IMR-90 (cell line): ENCODE data around the gene SEC16A. TPM values are rescaled to one million over a fixed set of nuclear protein-coding genes. Genes with fewer than 3 reads are reported as not detected.
"Not testable (repeated sequence)": the region's sequence is repeated elsewhere in the genome, so short reads cannot be mapped to it uniquely, and the experiment has no call there.

Source experiments
- ATAC-seq: fragments of 200-7000 bp; cut with Tn5 transposase; 2 replicates; pipeline ENCODE4 v1.9.1; 2020; ENCODE audit warnings: low read depth, mild to moderate bottlenecking, moderate library complexity
- BruUV-seq: library from RNA; stranded (reverse); fragments of 400-500 nt; replicated peaks from 2 replicates; lab custom pipeline; 2021; lab: Mats Ljungman, UMichigan
- CTCF ChIA-PET: fragments of 300-600 bp; formaldehyde crosslinking; extraction: SDS; loops from one replicate; lab custom pipeline; 2021; ENCODE audit warnings: antibody characterized with exemption; lab: Yijun Ruan, JAX
- POLR2A ChIA-PET: fragments of 300-600 bp; sonication (Branson Sonifier 250); formaldehyde crosslinking; loops from one replicate; lab custom pipeline; 2022; ENCODE audit warnings: antibody characterized with exemption; ENCODE audit not compliant: unreplicated experiment; lab: Charles Lee
- DNase-seq: peaks from one replicate; pipeline ENCODE4 v3.0.0; 2013
- H2AFZ ChIP-seq: replicated peaks from 2 replicates; pipeline ENCODE3; 2013; ENCODE audit warnings: low read length, mild to moderate bottlenecking; ENCODE audit not compliant: poor library complexity
- H2AK5ac ChIP-seq: 2 replicates; pipeline ENCODE4 v1.6.1; 2013; ENCODE audit warnings: low read depth, low read length, inconsistent platforms
- H2AK9ac ChIP-seq: replicated peaks from 2 replicates; pipeline ENCODE3; 2013; ENCODE audit warnings: mild to moderate bottlenecking, low read depth, low read length, moderate library complexity; ENCODE audit not compliant: poor library complexity
- H2BK120ac ChIP-seq: 2 replicates; pipeline ENCODE4 v1.6.1; 2013; ENCODE audit warnings: low read depth, low read length, inconsistent platforms
- H2BK15ac ChIP-seq: 3 replicates; pipeline ENCODE4 v1.6.1; 2013; ENCODE audit warnings: low read depth, low read length, inconsistent platforms
- H2BK20ac ChIP-seq: 2 replicates; pipeline ENCODE4 v1.6.1; 2013; ENCODE audit warnings: low read depth, mild to moderate bottlenecking, inconsistent platforms, low read length, moderate library complexity
- H2BK5ac ChIP-seq: 2 replicates; pipeline ENCODE4 v1.6.1; 2013; ENCODE audit warnings: mild to moderate bottlenecking, low read depth, low read length, inconsistent platforms; ENCODE audit not compliant: poor library complexity, severe bottlenecking
- H3K14ac ChIP-seq: replicated peaks from 2 replicates; pipeline ENCODE4 v1.6.1; 2013; ENCODE audit warnings: low read depth, low read length, inconsistent platforms
- H3K18ac ChIP-seq: 2 replicates; pipeline ENCODE4 v1.6.1; 2013; ENCODE audit warnings: low read depth, low read length, control low read depth
- H3K23ac ChIP-seq: 2 replicates; pipeline ENCODE4 v1.6.1; 2013; ENCODE audit warnings: low read depth, low read length, inconsistent platforms
- H3K27ac ChIP-seq: 2 replicates; pipeline ENCODE4 v1.5.1; 2013; ENCODE audit warnings: mild to moderate bottlenecking, control low read depth, low read length; ENCODE audit not compliant: insufficient read depth
- H3K27me3 ChIP-seq: 2 replicates; pipeline ENCODE4 v1.6.1; 2013; ENCODE audit warnings: low read length; ENCODE audit not compliant: control insufficient read depth, insufficient read depth
- H3K36me3 ChIP-seq: 2 replicates; pipeline ENCODE4 v1.6.1; 2013; ENCODE audit warnings: low read length, mixed read lengths; ENCODE audit not compliant: control insufficient read depth, insufficient read depth
- H3K4ac ChIP-seq: 2 replicates; pipeline ENCODE4 v1.6.1; 2013; ENCODE audit warnings: low read depth, low read length, inconsistent platforms
- H3K4me1 ChIP-seq: 2 replicates; pipeline ENCODE4 v1.6.1; 2013; ENCODE audit warnings: low read length, mixed read lengths; ENCODE audit not compliant: control insufficient read depth, insufficient read depth
- H3K4me2 ChIP-seq: 2 replicates; pipeline ENCODE4 v1.6.1; 2013; ENCODE audit warnings: low read depth, mild to moderate bottlenecking, control low read depth, low read length, moderate library complexity
- H3K4me3 ChIP-seq: 2 replicates; pipeline ENCODE4 v1.5.1; 2013; ENCODE audit warnings: low read depth, mild to moderate bottlenecking, control low read depth, low read length, moderate library complexity; ENCODE audit not compliant: insufficient read depth
- H3K56ac ChIP-seq: 2 replicates; pipeline ENCODE4 v1.6.1; 2013; ENCODE audit warnings: low read length, inconsistent platforms; ENCODE audit not compliant: insufficient read depth; ENCODE audit errors: extremely low read depth
- H3K79me1 ChIP-seq, 2 experiments: 2 replicates each; pipeline ENCODE4 v1.6.1; 2013; ENCODE audit warnings: low read length in 2 of 2, inconsistent platforms in 1 of 2, low read depth in 1 of 2
- H3K9ac ChIP-seq: 2 replicates; pipeline ENCODE4 v1.6.1; 2013; ENCODE audit warnings: low read depth, low read length, control low read depth
- H3K9me1 ChIP-seq: 2 replicates; pipeline ENCODE4 v1.6.1; 2013; ENCODE audit warnings: low read length, inconsistent platforms; ENCODE audit not compliant: insufficient read depth
- H3K9me3 ChIP-seq: 2 replicates; pipeline ENCODE4 v1.6.1; 2013; ENCODE audit warnings: low read length; ENCODE audit not compliant: control insufficient read depth, insufficient read depth
- H4K20me1 ChIP-seq: 2 replicates; pipeline ENCODE4 v1.6.1; 2013; ENCODE audit warnings: low read length, inconsistent platforms; ENCODE audit not compliant: insufficient read depth
- H4K5ac ChIP-seq: 2 replicates; pipeline ENCODE4 v1.6.1; 2013; ENCODE audit warnings: mild to moderate bottlenecking, low read depth, low read length, control low read depth
- H4K8ac ChIP-seq, 2 experiments: 2 replicates each; pipeline ENCODE4 v1.6.1; 2013; ENCODE audit warnings: low read depth in 2 of 2, low read length in 2 of 2, control low read depth in 1 of 2, inconsistent platforms in 1 of 2
- H4K91ac ChIP-seq: 2 replicates; pipeline ENCODE4 v1.6.1; 2013; ENCODE audit warnings: low read depth, low read length, inconsistent platforms; ENCODE audit not compliant: insufficient read depth
- WGBS, 2 experiments: methylation state at CpG; one replicate each; pipeline versions ENCODE4 v1.1.5 to v1.1.7; 2013; ENCODE audit warnings: missing lambda C conversion rate in 2 of 2; ENCODE audit not compliant: insufficient read length in 1 of 2; ENCODE audit errors: extremely low coverage in 2 of 2; 5-methylcytosine and 5-hydroxymethylcytosine counted together
- dilution Hi-C: fragments of 300-500 bp; cut with HindIII; formaldehyde crosslinking; loops from one replicate; pipeline ENCODE4 v1.14.3; 2018; ENCODE audit warnings: low sequenced_read_pairs; ENCODE audit not compliant: unreplicated experiment
- in situ Hi-C: fragments of 300-500 bp; cut with MboI; formaldehyde crosslinking; loops from 3 replicates; pipeline ENCODE4 v1.14.3; 2019; ENCODE audit warnings: low sequenced_read_pairs, inconsistent platforms, mixed read lengths
- intact Hi-C: fragments of 100-400 bp; cut with micrococcal nuclease; formaldehyde crosslinking; loops from 2 replicates; pipeline ENCODE4 v1.10.0; 2022
- polyA plus RNA-seq, 3 experiments: library from polyadenylated mRNA; depleted of rRNA; stranded (reverse); fragments of >200 nt; gene quantifications; 2 replicates each; pipeline ENCODE4 v1.2.3, GENCODE V29; 2012; ENCODE audit warnings: low replicate concordance in 1 of 3
- total RNA-seq: library from RNA; depleted of rRNA; stranded (reverse); fragments of >200 nt; gene quantifications from 2 replicates; pipeline ENCODE4 v1.2.3, GENCODE V29; 2012

Gene SEC16A
- total and polyA plus RNA-seq, 2 of the 4 experiments (the other 2 are of a cell fraction), result 12.2 to 48.1 TPM

DNA sequence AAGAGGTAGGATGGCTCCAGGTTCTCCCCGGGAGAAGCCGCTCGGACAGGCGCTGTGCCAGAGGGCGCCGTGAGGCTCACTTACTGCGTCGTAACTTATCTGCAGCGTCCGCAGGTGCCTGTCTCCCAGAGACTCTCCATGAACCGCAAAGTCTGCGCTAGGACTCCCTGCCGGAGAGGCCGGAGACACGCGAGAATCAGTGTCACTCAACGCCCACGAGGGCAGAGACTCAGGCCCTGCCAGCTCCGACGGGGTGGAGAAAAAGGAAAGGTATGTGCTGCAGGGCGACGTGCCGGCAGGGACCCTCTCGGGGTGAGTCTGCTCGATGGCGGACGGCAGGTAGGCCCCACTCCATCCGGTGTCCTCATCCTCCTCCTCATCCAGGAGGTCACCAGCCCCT lies 75.8 kb downstream of the SEC16A start:
- dilution Hi-C loops, in situ Hi-C loops, H3K56ac ChIP-seq, H2AK5ac ChIP-seq, H3K14ac ChIP-seq, BruUV-seq, CTCF ChIA-PET, H4K5ac ChIP-seq, H3K23ac ChIP-seq, H3K18ac ChIP-seq, H3K4me2 ChIP-seq, H2BK120ac ChIP-seq, POLR2A ChIA-PET, H2BK15ac ChIP-seq, H3K27ac ChIP-seq, DNase-seq, H3K9ac ChIP-seq, ATAC-seq, H2BK20ac ChIP-seq, H3K4me3 ChIP-seq, H2BK5ac ChIP-seq, H4K91ac ChIP-seq, H3K9me3 ChIP-seq, H3K4ac ChIP-seq, intact Hi-C loops, H2AK9ac ChIP-seq, H3K9me1 ChIP-seq, H2AFZ ChIP-seq, H4K8ac ChIP-seq, H3K27me3 ChIP-seq: not testable (repeated sequence)
- H3K4me1 ChIP-seq, result peaks cover 12% of the 10 kb centered on the region
- H3K79me1 ChIP-seq, result peaks cover 9 to 38% of the 10 kb centered on the region in 2 experiments
- peaks cover 39% of the 10 kb centered on the region for H3K36me3 ChIP-seq
- peaks cover 21% of the 10 kb centered on the region for H4K20me1 ChIP-seq
- WGBS, 2 experiments, result 95% methylated on average over 15 of the region's 28 CpGs; no CpG with 5 or more reads in 1 of the 2 experiments

DNA sequence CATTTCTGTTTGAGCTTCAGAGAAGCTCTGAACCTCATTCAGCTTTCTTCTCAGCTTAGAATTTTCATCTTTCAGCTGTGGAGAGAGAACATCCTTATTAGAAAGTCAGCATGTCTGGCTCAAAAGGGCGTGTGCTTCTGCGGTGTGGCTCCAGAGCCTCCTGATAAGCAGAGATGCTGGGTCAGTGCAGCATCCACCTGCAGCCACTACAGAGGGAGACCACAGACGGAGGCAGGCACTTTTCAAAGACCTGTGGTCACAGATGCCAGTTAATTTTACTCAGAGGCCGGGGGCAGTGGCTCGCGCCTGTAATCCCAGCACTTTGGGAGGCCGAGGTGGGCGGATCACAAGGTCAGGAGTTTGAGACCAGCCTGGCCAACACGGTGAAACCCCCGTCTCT lies 76.9 kb downstream of the SEC16A start:
- ATAC-seq, H2AK5ac ChIP-seq, H4K5ac ChIP-seq, CTCF ChIA-PET, H3K9me1 ChIP-seq, H2BK15ac ChIP-seq, H3K14ac ChIP-seq, H3K27ac ChIP-seq, H2BK5ac ChIP-seq, in situ Hi-C loops, dilution Hi-C loops, H3K9ac ChIP-seq, H2AFZ ChIP-seq, H3K23ac ChIP-seq, POLR2A ChIA-PET, H4K8ac ChIP-seq, H2BK120ac ChIP-seq, H3K56ac ChIP-seq, H2BK20ac ChIP-seq, intact Hi-C loops, H3K4ac ChIP-seq, H2AK9ac ChIP-seq, H3K18ac ChIP-seq, H4K20me1 ChIP-seq, H3K27me3 ChIP-seq, H3K4me3 ChIP-seq, H3K4me1 ChIP-seq, BruUV-seq, DNase-seq, H4K91ac ChIP-seq, H3K4me2 ChIP-seq, H3K9me3 ChIP-seq: not testable (repeated sequence)
- H3K36me3 ChIP-seq, result peaks cover 40% of the 10 kb centered on the region
- H3K79me1 ChIP-seq, result peaks cover 9 to 31% of the 10 kb centered on the region in 2 experiments
- 94% methylated on average over 2 of the region's 10 CpGs; no CpG with 5 or more reads in 1 of the 2 experiments for WGBS, 2 experiments
